ENCODE measurements around the gene RYR3. TPM values are rescaled to one million over a fixed set of nuclear protein-coding genes. Genes with fewer than 3 reads are reported as not detected.

Gene RYR3
- polyA plus RNA-seq, 1 donor (not counting 4 experiments of a cell fraction or from before 2014, with no cell fraction given): 0.04 TPM

GRCh38 chr15:33460166-33460805 lies 149.5 kb downstream of the RYR3 start:
- no peaks in the 10 kb centered on the region for H3K36me3 ChIP-seq (ENCODE audit: control insufficient read depth in 2 of 2, extremely low read depth in 1 of 2, insufficient read depth in 2 of 2, low read length in 2 of 2)
- peak; percentile 91 for FAIRE-seq
- H3K9me1 ChIP-seq (ENCODE audit: control insufficient read depth, extremely low read depth, insufficient read depth, low read length): no peaks in the 10 kb centered on the region
- H3K27me3 ChIP-seq (ENCODE audit: control insufficient read depth, extremely low read depth, insufficient read depth, low read length): no peaks in the 10 kb centered on the region
- H3K79me2 ChIP-seq (ENCODE audit: control insufficient read depth, insufficient read depth, low read length): no peaks in the 10 kb centered on the region
- dilution Hi-C loops (cut with MboI; ENCODE audit: extremely low pct_ligation_motif_present, low sequenced_read_pairs): no loop called here
- H3K27ac ChIP-seq (ENCODE audit: control insufficient read depth, insufficient read depth, low read length): peak overlapping the region; percentile 88
- H3K9ac ChIP-seq (ENCODE audit: control insufficient read depth, extremely low read depth, insufficient read depth, low read length): peak overlapping the region; percentile 36
- TF ChIP-seq EZH2 (IDR thresholded peaks at IDR 0.05; ENCODE audit: low read length) (no peak), CTCF (optimal IDR thresholded peaks at IDR 0.05 in 1 of 3, IDR thresholded peaks at IDR 0.05 in 1 of 3, conservative IDR thresholded peaks at IDR 0.05 in 1 of 3; ENCODE audit: extremely low read depth in 1 of 3, insufficient read depth in 2 of 3, low read length in 3 of 3) (no peak)
- no peak overlapping the region for H3K4me3 ChIP-seq (ENCODE audit: control insufficient read depth in 2 of 3, extremely low read depth in 1 of 3, insufficient read depth in 2 of 3, low read depth in 1 of 3, low read length in 3 of 3)
- peak overlapping the region; percentile 51 for H3K4me2 ChIP-seq (ENCODE audit: control insufficient read depth, extremely low read depth, insufficient read depth, low read depth, low read length)
- no peaks in the 10 kb centered on the region for H4K20me1 ChIP-seq (ENCODE audit: control insufficient read depth, extremely low read depth, insufficient read depth, low read length)
- DNase-seq (ENCODE audit: low read depth, low spot score): peak; percentile 9
- H2AFZ ChIP-seq (ENCODE audit: control insufficient read depth, low read length): peak overlapping the region; percentile 45
- H3K9me3 ChIP-seq (ENCODE audit: control insufficient read depth, low read depth, low read length): no peaks in the 10 kb centered on the region
- H3K4me1 ChIP-seq (ENCODE audit: control insufficient read depth, extremely low read depth, insufficient read depth, low read length): peaks cover 24% of the 10 kb centered on the region

GRCh38 chr15:33461671-33462070 lies 150.9 kb downstream of the RYR3 start:
- Histone ChIP-seq H2AFZ (ENCODE audit: control insufficient read depth, low read length) (no peak overlapping the region), H3K27ac (ENCODE audit: control insufficient read depth, insufficient read depth, low read length) (no peak overlapping the region), H3K9ac (ENCODE audit: control insufficient read depth, extremely low read depth, insufficient read depth, low read length) (no peak overlapping the region), H3K36me3 (ENCODE audit: control insufficient read depth in 2 of 2, extremely low read depth in 1 of 2, insufficient read depth in 2 of 2, low read length in 2 of 2) (no peaks in the 10 kb centered on the region), H3K4me2 (ENCODE audit: control insufficient read depth, extremely low read depth, insufficient read depth, low read depth, low read length) (no peak overlapping the region), H3K9me3 (ENCODE audit: control insufficient read depth, low read depth, low read length) (no peaks in the 10 kb centered on the region), H4K20me1 (ENCODE audit: control insufficient read depth, extremely low read depth, insufficient read depth, low read length) (no peaks in the 10 kb centered on the region), H3K9me1 (ENCODE audit: control insufficient read depth, extremely low read depth, insufficient read depth, low read length) (no peaks in the 10 kb centered on the region), H3K4me3 (ENCODE audit: control insufficient read depth in 2 of 3, extremely low read depth in 1 of 3, insufficient read depth in 2 of 3, low read depth in 1 of 3, low read length in 3 of 3) (no peak overlapping the region), H3K27me3 (ENCODE audit: control insufficient read depth, extremely low read depth, insufficient read depth, low read length) (no peaks in the 10 kb centered on the region), H3K4me1 (ENCODE audit: control insufficient read depth, extremely low read depth, insufficient read depth, low read length) (peaks cover 24% of the 10 kb centered on the region), H3K79me2 (ENCODE audit: control insufficient read depth, insufficient read depth, low read length) (no peaks in the 10 kb centered on the region)
- dilution Hi-C loops (cut with MboI; ENCODE audit: extremely low pct_ligation_motif_present, low sequenced_read_pairs): no loop called here
- DNase-seq (ENCODE audit: low read depth, low spot score): no peak
- FAIRE-seq: no peak
- no peak for TF ChIP-seq CTCF (optimal IDR thresholded peaks at IDR 0.05 in 1 of 3, IDR thresholded peaks at IDR 0.05 in 1 of 3, conservative IDR thresholded peaks at IDR 0.05 in 1 of 3; ENCODE audit: extremely low read depth in 1 of 3, insufficient read depth in 2 of 3, low read length in 3 of 3)
